ENCODE data around the gene TMEM231.
"Not testable (repeated sequence)": the region's sequence is repeated elsewhere in the genome, so short reads cannot be mapped to it uniquely, and the experiment has no call there.

The TMEM231 gene, protein sequence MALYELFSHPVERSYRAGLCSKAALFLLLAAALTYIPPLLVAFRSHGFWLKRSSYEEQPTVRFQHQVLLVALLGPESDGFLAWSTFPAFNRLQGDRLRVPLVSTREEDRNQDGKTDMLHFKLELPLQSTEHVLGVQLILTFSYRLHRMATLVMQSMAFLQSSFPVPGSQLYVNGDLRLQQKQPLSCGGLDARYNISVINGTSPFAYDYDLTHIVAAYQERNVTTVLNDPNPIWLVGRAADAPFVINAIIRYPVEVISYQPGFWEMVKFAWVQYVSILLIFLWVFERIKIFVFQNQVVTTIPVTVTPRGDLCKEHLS

DNA sequence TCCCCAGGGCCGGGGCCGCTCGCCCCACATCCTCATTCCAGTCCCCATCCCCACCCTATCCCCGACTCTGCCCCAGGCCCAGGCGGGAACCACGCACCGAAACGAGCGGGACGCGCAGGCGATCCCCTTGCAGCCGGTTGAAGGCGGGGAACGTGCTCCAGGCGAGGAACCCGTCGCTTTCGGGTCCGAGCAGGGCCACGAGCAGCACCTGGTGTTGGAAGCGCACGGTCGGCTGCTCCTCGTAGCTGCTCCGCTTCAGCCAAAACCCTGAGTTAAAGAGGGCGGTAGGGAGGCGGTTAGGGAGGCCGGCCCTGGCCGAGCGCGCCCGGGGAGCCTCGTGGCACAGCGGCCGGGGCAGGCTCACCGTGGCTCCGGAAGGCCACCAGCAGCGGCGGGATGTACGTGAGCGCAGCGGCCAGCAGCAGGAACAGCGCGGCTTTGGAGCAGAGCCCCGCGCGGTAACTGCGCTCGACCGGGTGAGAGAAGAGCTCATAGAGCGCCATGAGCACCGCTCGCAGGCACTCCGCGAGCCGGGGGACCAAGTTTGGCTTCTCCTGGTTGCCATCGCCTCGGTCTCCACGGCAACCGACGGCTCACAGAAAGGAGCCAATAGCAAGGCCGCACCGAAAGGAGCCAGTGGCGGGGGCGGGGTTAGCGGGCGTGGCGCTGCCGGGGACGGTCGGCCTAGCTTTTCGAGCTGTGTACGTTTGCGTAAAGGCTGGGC lies at the start of gene TMEM231:
Gene TMEM231 (minus strand): TSS at position 546 of the 724 bp plus-strand sequence. CDS start 43 bp downstream, at position 503.
- in situ Hi-C loops (cut with MboI; ENCODE audit: low sequenced_read_pairs) = no loop called here

DNA sequence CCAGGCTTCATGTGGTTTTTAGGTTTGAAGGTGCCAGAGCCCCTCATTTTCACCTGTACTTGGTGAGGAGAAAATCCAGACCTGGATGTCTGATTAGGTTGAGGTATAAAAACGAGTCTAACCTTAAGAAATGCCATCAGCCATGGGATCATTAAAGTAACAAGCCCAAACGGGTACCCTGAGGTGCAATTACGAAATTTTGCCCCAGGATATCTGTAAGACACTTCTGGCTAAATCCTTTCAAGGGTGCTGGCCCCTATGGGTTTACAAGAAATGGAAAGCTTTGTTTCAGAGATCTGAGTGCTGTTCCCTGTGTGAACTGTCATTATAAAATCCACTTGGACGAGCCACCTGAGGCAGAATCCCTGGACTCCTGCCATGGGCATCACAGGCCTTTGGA lies 47.2 kb upstream of the TMEM231 start:
- in situ Hi-C loops (cut with MboI; ENCODE audit: low sequenced_read_pairs) = no loop called here

DNA sequence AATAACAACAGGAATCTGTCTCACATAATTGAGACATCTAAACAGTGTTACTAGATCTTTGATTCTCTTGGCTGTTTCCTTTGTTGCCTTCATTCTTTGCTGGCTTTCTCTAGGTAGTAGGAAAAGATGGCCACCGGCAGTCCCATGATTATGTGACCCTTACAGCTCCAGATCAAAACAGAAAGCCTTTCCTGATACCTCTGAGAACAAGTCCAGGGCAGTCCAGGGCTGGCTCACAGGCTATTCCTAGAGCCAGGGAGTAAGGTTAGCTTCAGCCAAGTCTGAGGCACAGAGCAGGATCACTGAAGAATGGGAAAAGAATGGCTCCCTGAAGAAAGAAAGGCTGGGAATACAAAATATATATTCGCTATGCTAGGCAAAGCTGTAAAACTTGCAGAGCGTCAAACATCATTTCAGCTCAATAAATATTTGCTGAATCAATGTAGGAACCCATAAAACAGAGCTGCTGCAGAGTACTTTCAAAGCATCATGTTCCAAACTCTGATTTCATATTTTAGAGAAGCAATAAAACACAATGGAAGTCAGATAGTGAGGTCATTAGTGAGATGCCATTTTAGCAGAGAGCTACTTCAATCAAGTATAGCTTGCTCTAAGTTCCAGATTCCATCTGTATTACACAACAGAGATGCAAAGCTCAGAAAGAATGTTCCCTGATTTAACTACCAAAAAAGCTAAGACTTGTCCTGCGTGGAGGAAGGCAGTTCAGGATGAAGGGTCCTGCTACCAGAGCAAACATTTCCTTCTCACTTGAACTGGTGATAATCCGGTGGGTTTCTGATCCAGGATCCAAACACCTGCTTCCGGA lies 43.6 kb upstream of the TMEM231 start:
- in situ Hi-C loops (cut with MboI; ENCODE audit: low sequenced_read_pairs) = no loop called here

DNA sequence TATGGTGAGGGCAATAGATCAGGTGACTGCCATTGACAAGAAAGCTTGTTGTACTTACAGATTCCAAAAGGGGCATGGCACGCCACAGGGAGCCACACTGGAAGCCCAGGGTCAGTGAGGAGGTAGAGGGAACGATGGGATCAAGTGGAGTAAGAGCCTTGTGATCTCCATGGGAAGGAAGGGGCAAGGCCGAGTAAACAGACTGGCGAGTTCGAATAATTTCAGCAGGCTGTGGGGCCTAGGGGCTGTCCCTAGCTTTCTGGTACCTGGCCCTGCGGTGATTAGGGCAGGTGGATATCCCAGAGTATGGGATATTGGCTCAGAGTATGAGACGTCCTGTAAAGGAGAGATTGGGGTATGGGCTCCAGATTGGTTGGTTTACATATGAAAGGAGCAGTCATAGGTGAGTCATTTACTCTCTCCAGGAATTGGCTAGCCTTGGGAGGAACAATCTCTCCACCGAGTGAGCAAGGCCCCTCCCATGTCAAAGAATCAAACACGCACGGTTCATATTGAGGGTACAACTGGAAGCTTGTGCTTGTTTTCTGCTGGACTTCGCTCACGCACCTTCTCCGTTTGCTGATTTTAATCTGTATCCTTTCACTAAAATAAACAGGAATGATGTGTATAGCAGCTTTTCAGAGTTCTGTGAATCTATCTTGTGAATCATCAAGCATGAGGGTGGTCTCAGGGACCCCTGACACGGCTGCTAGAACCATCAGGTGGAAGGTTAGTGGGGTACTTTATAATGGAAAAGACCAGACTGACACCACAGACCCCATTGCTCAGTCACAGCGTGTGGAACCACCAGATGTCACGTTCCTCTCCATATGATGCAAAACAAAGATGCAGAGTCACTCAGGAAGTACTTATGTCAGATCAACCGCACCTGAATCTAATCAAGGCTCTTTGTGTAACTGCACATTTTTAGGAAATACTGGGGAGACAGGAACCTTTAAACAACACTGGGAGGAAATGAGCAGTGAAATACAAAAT lies 38.1 kb upstream of the TMEM231 start:
- in situ Hi-C loops (cut with MboI; ENCODE audit: low sequenced_read_pairs) = no loop called here

DNA sequence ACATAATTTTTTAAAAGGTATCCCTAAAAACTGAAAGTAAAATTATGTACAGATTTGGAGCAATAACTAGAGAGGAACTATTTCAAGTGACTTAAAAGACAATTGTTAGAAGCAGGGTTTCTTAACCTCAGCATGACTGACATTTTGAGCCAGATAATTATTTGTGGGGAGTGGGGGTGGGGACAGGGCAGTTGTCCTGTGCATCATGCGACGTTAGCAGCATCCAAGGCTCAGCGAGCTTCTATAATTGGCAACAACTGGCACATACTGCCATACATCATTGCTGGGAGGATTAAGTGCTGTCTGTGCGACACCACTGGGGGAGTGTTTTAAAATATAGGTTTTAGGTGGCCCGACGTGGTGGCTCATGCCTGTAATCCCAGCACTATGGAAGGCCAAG lies 37.3 kb upstream of the TMEM231 start:
- in situ Hi-C loops (cut with MboI; ENCODE audit: low sequenced_read_pairs) = no loop called here

DNA sequence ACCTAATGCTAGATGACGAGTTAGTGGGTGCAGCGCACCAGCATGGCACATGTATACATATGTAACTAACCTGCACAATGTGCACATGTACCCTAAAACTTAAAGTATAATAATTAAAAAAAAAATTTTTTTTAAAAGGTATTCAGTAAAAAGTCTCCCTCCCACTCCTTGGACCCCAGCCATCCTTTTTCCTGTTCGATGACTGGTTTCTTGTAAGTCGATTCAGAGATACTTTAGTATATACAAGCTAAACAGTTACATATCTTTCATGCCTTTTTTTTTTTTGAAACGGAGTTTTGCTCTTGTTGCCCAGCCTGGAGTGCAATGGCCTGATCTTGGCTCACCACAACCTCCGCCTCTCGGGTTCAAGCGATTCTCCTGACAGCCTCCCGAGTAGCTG lies 35.9 kb upstream of the TMEM231 start:
- in situ Hi-C loops (cut with MboI; ENCODE audit: low sequenced_read_pairs) = not testable (repeated sequence)

DNA sequence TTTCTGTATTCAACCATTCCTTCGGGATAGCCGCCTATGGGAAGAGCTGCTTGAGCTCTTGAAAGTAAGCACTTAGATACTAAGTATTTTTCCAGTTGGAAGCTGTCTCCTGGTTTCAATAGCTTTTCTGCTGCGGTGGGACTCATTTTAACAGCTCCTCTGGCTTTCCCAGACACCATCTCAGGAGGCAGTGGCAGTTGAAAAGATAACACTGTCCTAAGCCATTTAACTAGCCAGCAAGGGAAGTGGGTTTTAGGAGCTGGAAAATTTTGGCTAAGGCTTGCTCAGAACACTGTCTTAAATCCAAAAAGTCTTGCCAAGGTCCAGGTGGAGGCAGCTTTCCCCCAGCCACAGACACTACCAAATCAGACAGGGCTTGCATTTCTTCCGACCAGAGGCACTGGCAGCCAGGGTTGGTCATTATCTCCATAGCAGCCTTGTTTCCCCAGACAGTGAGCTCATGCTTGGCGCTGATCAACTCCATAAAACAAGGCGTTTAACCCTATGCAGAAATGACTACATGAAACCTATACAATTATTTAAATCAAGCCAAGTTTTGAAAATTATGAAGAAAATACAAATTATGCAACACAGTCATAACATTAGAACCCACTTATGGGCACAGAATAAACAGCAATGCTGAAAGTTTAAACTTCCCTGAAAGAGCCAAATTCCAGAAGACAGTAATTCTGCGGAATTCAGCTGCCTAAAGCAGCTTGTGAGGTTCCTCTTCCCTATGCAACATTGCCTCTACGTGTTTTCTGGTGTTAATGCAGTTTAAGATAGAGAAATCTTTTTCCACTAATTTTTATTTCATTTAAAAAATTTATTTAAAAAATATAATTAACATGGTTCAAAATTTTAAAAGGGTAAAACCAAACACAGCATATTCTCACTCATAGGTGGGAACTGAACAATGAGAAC lies 35.1 kb upstream of the TMEM231 start:
- in situ Hi-C loops (cut with MboI; ENCODE audit: low sequenced_read_pairs) = no loop called here

DNA sequence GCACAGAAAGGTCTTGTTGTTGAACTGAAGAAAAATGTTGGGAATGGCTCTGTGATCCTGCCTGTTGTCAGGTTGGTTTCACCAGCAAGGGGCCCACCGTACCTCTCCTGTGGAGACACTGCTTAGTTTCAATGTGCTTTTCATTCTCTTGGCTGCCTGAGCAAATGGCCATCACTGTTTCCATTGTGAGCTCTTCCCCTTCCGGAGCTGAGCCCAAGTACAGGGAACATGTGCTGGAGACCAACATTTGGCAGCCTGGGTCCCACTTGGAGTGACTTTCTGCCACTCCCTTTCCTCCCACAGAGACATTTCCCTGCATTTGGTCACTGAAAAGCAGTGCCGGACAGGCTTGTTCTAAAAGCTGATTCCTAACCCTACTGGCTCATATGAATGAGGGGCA lies 33.3 kb upstream of the TMEM231 start:
- in situ Hi-C loops (cut with MboI; ENCODE audit: low sequenced_read_pairs) = no loop called here

DNA sequence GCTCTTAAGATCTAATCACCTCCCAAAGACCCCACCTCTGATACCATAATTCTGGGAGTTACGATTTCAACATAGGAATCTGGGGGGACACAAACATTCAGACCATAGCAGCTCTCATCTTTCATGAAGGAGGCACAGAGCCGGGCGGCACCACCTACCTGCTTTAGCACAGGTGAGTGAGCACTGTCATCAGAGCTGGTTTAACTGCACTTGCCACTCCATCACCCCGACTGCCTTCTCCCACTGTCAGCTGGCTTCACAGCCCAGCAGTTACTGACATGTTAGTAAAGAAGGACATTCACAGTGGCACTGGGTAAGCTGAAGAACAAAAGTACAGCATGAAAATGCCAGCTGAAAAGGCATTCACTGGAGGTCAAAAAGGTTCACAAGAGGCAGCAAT lies 32.7 kb upstream of the TMEM231 start:
- in situ Hi-C loops (cut with MboI; ENCODE audit: low sequenced_read_pairs) = no loop called here

DNA sequence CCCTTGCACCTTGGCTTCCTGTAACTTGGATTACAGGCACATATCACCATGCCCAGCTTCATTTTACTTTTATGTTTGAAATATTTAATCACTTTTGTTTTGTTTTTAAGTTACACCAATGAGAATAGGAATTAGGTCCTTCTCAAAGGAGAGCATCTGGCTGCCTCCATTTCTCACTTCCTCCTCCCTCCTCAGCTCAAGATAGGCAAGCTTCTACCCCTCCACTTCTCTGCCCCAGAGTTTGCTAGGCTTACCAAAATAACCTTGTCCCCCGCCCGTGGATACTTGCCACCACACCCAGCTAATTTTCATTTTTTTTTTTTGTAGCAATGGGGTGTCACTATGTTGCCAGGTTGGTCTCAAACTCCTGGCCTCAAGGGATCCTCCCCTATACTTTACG lies 28.1 kb upstream of the TMEM231 start:
- in situ Hi-C loops (cut with MboI; ENCODE audit: low sequenced_read_pairs) = no loop called here

DNA sequence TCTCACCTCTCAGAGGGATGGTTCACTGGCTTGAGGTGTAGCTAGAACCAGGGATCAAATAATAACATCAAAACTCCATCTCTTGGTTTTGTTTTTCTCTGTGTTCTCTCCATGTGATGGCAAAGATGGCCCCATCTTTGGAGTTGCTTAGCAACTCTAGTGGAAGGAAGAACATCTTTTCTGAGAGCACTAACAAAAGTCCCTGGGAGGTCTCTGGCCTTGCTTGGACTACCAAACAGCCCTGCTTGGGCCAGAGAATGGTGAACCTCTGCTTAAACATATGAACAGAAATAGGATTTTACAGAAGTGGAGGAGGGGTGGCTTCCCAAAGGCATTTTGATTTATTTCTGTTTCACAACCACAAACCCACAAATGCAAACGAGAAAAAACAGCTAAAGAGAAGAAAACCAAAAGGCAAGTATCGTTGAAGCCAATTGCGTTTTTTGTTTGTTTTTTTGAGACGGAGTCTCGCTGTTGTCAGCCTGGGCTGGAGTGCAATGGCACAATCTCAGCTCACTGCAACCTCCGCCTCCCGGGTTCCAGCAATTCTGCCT lies 23.3 kb upstream of the TMEM231 start:
- in situ Hi-C loops (cut with MboI; ENCODE audit: low sequenced_read_pairs) = no loop called here

DNA sequence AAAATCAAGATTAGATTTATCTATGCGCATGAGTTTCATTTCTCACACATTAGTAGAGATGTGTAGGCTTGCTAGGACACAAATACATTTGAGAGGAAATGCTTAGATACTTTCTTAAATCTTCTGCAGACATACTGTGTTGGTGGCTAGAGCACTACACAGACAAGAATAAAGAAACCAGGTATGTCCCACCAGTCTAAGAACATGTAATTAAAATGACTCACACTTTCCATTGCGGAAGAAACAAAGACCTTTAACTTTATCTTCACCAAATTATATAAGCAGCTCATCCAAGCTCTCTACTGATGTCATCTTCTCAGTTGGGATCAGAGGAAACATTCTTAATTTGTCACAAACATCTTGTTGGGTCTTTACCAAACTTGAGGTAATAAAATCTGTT lies 22.7 kb upstream of the TMEM231 start:
- in situ Hi-C loops (cut with MboI; ENCODE audit: low sequenced_read_pairs) = no loop called here

DNA sequence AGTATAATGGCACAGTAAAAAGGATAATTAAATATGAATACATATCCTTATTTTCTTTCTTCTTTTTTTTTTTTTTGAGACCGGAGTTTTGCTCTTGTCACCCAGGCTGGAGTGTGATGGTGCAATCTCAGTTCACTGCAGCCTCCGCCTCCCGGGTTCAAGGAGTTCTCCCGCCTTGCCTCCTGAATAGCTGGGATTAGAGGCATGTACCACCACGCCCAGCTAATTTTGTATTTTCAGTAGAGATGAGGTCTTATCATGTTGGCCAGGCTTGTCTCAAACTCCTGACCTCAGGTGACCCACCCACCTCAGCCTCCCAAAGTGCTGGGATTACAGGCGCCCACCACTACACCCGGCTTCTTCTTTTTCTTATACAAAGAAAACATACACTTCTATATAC lies 22.2 kb upstream of the TMEM231 start:
- in situ Hi-C loops (cut with MboI; ENCODE audit: low sequenced_read_pairs) = no loop called here

DNA sequence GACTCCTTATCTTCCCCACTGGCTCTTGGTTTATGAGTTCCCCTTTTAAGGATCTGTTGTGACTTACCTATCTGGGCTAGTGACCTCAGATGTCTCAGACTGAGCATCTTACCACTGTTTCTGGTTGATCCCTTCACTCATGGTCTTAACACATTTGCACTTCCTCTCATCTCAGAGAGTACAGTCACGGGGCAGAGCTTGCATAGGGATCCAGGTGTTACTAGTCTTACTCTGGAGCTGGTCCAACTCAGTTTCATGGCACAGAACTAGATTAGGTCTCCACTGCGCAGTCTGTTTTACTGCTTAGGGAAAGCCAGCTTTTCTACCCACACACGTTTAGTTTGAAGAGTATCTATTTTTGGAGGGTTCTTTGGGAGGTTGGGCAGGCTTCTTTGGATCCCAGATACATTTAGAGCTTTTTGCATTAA lies 20.3 kb upstream of the TMEM231 start:
- in situ Hi-C loops (cut with MboI; ENCODE audit: low sequenced_read_pairs) = no loop called here

DNA sequence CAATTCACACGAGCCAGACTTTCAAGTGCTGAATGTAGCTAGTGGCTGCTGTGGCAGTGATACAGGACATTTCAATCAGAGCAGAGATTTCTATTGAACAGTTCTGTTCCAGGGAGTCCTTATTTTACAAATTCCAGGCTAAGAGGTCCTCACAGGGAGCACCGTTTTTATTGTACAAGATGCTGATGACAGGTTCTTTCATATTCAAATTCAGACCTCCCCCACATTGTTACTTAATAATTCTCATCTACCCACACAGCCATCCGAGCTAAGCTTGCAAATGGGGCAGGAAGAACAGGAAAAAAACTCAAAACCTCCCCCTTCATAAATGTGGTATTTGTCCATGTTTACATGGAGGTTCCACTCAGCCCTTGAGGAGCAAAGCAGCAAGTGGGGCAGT lies 19.9 kb upstream of the TMEM231 start:
- in situ Hi-C loops (cut with MboI; ENCODE audit: low sequenced_read_pairs) = no loop called here

DNA sequence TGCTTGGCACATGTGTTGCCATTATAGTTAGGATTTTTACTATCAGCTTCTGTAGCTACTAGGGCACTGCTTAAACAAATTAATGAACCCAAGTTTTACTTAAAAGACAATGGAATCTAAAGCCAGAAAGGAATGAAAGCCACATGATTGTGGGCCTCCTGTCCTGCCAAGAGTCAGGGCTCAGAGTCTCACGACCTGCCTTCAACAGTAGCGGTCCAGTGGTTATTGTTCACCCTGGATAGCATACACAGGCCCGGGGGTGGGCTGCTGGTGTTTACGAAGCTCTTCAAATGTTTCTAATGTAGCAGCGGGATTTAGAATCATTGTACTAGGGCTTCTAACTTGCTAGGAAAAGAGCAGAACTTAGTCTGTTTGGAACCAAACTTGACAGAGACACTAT lies 17.9 kb upstream of the TMEM231 start:
- in situ Hi-C loops (cut with MboI; ENCODE audit: low sequenced_read_pairs) = no loop called here

DNA sequence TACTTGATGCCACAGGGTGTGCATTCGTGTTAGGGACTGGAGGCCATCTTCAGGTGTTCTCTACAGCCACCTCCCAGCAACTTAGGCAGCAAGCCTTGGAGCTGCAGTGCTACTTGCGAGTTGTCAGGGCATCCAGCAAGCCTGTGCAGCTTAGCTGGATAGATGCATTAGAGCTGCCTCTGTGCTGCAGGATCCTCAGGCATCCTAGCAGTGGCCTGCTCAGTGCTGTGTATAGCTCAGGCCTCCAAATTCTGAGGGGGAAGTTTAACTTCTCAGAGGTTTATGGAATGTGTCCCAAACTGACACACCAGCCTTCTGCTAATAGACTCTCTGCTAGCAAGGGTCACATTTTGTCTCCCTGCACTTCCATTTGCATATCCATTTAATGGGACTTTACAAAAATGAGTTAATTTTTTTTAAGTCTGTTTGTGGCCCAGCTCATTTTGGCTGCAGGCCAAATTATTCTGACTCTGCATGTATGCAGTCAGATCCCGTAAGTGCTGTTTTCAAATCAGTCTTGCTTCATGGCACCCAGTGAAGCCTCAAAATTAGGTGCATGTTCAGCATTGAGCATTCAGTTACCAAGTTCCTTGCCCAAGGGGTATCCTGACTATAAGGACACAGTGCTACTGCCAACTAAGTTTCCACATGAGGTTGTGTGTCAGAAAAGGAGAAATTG lies 17.0 kb upstream of the TMEM231 start:
- in situ Hi-C loops (cut with MboI; ENCODE audit: low sequenced_read_pairs) = no loop called here

DNA sequence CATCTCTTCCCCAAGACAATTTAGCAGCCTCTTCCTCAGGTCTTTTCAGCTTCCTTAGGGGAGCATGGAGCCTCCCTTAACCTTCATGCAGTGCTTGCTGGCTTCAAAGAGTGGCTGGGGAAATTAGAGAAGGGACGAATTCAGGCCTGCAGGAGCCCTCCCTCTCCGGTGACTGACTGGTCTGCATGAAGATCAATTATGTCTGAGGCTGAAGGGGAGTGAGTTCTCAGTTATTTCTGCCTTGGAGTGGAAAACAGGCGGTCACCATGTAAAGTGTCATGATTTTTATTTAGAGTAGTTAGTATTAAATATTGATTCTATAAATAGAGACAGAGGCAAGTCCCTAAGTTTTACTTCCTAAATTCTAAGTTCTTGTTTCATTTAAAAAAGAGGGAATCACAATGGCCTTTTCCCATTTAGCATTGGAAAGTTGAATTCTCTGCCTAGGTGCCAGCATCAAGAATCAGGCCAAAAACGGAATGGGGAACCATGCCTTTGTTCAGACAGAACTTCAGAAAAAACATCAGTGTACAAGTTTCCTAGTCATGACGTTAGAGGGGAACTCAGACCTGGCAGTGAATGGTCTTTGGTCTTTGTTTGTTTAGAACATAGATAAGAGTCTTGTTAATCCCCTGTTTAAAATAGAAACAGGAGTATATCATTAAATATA lies 14.5 kb upstream of the TMEM231 start:
- in situ Hi-C loops (cut with MboI; ENCODE audit: low sequenced_read_pairs) = no loop called here
